Raji (cell line): ENCODE measurements around the gene TNS3.

ENCODE experiments used
- POLR2A ChIP-seq: IDR thresholded peaks from 2 replicates; pipeline ENCODE4 v1.6.1; 2011; ENCODE audit warnings: low read depth, low read length, control low read depth; ENCODE audit not compliant: insufficient read depth

The TNS3 gene

DNA sequence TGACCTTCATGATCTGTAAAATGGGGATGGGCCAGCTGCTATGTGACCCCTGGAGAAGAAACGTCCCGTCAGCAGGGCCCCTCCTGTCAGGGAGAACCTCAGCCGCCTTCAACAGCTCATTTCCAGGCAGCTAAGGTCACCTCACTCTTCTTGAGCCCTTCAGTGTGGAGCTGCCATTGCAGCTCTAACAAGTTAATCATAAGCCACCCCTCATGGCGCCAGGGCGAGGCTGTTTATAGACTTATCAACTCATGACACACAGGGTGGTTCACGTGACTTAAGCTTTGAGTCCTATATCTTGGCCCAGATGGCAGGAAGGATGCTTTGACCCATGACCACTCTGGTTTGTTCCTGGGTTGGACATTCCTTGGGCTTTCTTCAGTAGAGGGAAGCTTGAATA lies 315.1 kb downstream of the TNS3 start:
- no peak for TF ChIP-seq POLR2A

DNA sequence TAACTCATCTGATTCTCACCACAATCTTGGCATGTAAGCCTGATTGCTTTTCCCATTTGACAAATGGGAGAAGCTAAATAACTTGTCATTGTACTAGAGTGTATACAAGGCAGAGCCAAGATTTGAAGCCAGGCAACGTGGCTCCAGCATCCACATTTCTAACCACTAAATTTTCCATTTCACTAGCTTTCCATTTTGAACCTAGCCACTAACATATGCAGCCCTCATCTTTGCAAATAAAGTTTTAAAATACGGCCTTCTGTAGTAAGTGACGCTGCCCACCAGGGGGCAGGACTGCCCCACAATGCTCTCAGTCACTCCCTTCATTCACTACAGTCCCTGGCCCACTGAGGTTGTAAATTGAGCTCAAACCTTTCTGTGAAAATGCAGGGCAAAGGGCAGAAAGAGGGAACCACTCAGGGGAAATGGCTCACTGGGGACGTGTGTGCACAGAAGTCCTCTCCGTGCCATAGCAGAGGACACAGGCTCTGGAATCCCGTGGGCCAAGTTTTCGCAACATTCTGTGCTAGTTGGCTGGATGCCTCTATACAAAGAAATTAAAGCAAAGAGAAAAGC lies 315.7 kb downstream of the TNS3 start:
- TF ChIP-seq POLR2A = no peak

DNA sequence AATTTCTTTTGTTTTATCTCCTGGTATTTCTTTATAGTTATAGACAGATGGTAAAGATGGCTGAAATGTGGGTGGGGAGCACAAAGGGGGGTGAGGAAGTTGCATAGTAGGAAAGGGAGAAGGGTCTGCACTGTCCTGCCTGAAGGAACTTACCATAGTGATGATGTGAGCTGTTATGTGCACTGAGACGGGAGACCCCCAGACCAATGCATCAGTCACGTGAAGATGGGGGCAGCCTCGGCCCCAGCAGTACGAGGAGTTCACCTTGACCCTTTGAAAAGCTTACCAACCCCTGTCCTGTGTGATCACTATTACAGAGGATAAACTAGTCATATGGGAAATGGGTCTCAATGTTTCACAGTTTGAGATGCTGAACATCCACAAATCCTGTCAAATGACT lies 316.3 kb downstream of the TNS3 start:
- TF ChIP-seq POLR2A = no peak

DNA sequence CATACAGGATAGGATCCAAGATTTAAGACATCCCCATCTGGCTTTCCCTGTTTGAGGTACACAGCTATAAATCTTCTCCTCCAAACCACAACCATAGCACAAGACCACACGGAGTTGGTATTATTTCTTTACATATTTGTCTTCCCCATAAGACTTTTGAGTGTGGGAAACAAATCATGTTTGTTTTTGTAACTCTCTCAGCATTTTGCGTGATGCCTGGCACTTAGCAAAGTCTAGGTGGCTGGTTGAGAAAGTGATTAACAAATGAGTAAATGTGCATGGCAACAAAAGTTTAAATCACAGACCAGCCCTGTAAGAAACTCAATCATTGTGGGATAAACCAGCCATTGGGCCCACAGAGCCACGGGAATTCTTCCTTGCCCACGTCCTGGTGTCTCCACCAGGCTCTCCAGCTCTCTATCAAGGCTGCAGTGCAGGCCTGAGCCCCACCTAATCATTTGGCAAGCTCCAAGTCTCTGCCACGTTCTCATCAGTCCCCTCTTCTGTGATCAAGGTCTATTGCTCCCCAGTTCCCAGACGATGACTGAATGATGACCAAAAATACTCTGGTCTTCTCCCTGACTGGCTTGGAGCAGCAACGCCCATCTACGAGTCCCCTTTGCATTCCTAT lies 317.8 kb downstream of the TNS3 start:
- no peak for TF ChIP-seq POLR2A

DNA sequence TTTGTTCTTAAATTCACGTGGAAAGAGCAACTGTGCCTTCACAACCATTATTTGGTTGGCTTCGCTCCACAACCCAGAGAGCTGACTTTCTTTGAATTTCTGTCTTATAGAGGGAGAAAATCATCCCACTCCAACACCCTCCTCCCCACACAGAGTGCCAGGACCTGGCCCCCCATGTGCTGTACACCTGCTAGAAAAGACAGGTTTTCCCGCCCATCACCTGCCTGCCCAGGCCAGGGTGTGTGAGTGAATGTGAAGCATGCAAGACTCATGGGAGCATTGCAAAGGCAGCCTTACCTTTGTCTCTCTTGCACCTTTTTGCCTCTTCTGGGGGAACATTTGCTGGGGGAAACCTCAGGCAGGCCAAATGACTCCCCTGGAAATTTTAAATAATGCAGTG lies 319.0 kb downstream of the TNS3 start:
- no peak for TF ChIP-seq POLR2A

DNA sequence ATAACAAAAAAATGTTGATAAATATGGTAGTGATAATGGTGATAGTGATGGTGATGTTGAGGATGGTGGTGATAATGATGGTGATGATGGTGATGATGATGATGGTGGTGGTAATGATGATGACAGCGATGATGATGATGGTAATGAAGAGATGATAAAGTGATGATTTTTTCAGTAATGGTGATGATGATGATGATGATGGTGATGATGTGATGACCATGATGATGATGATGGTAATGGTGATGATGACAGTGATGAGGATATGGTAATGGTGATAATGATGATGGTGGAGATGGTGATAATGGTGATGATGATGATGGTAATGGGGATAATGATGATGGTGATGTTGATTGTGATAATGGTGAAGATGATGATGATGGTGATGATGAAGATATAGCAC lies 321.6 kb downstream of the TNS3 start:
- TF ChIP-seq POLR2A = no peak

DNA sequence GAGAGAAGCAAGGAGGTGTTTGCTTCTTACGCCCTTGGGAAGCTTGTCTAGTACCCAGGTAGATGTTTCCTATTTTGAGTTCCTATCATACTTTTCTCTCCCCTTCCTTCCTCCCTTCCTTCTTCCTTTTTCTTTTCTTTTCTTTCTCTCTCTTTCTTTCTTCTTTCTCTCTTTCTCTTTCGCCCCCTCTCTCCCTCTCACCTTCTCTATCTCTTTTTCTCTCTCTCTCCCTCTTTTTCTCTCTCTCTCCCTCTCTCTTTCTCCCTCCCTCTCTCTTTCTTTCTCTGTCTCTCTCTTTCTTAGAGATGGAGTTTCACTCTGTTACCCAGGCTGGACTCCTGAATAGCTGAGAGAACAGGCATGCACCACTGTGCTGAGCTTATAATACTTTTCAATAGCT lies 322.2 kb downstream of the TNS3 start:
- no peak for TF ChIP-seq POLR2A

DNA sequence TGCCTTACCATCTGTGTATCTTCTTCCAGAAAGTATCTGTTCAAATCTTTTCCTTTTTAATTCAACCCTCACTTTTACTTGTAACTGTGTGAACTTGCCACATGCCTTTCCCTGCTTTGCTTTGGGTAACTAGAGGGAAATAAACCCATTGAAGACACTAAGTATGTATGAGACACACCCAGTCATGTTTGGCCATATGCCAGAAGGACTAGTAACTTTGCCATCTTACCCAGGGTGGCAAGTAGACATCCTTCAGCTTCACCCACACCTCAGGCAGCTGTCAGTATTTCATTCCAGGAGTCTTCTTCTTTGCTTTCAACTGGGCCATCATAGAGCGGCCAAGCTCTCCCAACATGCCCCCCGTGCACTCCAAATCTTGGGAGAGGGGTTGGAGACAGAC lies 323.1 kb downstream of the TNS3 start:
- TF ChIP-seq POLR2A = no peak

DNA sequence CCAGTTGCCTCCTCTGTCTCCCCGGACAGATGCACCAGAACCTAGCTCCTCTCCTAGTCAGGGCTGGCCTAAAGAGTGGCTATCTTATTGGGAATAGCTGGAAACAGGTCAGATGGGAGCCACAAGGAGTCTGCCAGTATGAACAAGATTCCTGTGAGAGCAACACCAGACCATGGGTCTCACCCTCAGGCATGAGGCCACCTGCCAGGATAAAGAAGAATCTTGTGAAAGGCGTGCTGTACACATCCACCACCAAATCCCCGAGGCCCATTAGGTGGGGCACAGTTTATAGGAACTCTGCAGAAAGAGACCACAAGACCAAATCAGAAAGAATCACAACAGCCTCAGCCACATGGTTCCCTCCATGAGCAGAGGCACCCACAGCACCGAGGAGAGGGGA lies 325.9 kb downstream of the TNS3 start:
- TF ChIP-seq POLR2A = no peak

DNA sequence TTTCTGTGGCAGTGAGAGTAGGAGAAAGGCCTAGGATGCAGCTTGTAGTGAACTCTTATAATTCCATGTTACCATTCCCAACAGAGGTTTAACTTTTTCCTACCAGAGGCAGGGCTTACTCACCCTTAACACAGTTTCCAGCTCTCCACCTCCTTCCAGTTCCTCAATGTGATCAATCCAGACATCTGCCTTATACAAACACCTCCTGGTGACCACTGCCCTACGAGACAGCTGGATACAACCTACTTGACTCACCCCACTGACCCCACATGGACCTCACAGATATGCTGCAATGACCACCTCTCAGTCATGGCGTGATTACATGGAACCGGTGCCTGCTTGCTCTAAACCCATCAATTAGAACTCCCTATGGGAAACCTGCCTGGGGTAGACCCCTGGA lies 326.5 kb downstream of the TNS3 start:
- no peak for TF ChIP-seq POLR2A

DNA sequence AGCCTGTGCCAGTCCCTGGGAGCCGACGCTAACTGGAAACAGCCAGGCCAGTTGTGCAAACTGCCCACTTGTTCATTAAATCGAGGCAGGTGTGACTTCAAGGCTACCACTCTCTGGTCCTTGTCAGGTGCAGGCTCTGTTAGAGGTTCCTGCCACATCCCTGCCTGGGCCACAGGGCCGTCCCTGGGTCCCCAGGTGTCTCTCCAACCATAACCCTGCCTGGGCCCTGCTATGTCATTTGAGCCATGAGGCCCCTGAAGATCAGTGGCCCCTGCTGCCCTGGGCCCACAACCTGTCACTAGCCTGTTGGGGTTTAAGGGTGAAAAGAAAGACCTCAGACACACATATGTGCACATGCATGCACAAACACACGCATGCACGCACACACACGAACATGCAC lies 326.9 kb downstream of the TNS3 start:
- TF ChIP-seq POLR2A = no peak

DNA sequence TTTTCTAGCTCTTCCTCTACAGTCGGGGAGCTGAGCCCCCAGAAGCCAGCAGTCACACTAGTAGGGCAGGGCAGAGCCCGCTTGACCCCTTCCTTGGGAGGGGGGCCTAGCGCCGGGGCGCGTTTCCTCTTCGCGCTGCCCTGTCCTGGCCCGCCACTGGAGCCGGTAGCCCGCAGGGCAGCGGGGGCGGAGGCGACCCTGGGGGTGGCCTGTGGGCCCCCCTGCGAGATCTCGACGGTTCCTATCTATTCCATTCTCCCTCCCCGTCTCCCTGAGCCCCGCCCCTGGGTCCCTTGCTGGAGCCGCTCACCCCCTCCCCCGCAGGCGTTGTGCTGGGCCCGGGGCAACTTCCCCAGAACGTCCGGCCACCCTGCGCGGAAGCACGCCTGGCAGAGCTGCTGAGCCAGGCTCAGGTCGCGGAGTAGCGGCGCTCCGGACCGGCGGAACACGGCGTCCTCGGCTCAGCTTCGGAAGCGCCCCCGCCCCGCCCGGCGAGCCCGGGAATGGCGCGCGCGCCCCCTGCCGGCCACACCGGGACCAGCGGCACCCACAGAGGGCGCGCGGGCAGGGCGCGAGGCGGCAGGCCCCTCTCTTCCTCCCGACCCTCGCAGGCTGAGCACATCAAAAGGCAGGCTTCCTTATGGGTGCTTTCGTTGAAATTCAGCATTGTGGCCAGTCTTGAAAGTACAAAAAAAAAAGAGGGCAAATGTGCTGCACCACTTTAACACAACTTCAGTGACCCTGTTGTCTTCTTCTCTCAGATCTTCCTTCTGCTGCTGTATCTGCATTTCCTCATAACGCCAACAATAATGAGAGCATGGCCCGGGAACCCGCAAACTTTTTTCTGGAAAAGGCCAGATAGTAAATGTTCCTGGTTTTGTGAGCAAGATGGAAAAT lies 327.6 kb downstream of the TNS3 start:
- no peak for TF ChIP-seq POLR2A

DNA sequence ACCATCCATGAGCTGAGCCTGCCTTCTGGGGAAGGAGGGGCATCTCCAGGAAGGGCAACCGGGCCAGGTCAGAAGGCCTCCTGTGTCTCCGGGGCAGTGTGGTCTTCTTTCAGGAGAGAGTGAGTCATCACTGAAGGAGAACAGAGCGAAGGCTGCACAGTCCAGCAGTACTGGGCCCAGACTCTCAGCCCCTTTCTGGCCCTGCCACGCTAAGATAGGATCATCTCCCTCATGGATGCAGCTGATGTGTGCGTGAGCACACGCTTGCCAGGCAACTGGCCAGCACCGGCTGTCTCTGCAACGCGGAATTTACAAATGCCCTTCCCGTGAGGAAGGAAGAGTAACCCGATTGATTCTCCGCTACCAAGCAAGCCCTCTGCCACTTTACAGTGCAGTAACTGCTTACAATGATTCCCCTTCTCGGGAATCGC lies 328.2 kb downstream of the TNS3 start:
- TF ChIP-seq POLR2A = no peak

DNA sequence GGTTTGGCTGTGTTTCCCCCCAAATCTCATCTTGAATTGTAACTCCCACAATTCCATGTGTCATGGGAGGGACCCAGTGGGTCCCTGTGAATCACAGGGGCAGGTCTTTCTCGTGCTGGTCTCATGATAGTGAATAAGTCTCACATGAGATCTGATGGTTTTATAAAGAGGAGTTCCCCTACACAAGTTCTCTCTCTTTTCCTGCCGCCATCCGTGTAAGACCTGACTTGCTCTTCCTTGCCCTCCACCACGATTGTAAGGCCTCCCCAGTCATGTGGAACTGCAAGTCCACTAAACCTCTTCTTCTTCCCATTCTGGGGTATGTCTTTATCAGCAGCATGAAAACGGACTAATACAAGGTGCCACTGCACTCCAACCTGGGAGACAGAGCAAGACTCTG lies 329.2 kb downstream of the TNS3 start:
- TF ChIP-seq POLR2A = no peak

DNA sequence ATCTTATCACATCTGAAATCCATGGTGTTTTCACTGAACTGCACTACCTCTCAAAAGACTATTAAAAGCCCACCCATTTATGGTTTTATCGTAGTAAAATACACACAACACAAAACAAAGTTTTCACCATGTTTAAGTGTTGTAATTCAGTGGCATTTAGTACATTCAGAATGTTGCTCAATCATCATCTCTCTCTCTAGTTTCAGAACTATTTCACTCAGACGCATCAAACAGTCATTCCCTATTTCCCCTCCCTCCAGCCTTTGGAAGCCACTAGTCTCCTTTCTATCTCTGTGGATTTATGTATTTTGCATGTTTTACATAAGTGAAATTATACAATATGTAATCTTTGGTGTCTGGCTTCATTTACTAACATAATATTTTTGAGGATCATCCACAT lies 332.6 kb downstream of the TNS3 start:
- TF ChIP-seq POLR2A = no peak

DNA sequence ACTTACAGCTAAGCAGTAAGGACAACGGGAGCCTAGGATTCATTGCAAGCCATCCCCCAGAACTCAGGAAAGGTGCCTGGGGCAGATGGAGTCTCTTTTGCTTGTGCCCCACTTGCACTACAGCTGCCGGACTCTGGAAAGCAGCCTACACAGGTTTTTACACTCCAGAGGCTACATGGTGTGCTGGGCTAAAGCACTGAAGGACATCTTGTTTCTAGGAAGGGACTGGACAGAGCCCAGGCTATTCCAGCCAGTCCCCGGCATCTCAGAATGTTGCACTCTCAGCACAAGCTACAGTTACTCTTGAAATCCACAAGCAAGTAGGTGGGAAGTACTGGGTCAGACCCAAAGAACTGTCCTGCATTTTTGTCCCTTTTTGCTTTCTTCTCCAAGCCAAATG lies 333.1 kb downstream of the TNS3 start:
- TF ChIP-seq POLR2A = no peak
